Skin of body (tissue), 2 donors: Measurements from ENCODE around the gene SUSD4. TPM values are rescaled to one million over a fixed set of nuclear protein-coding genes. Genes with fewer than 3 reads are reported as not detected.

Source experiments
- DNase-seq: peaks from one replicate; lab custom pipeline; 2025; lab: John Stamatoyannopoulos, UW
- total RNA-seq: library from RNA; depleted of rRNA; stranded (reverse); fragments of >200 nt; gene quantifications from one replicate; pipeline ENCODE4 v1.2.3, GENCODE V29; 2014

Gene SUSD4
- total RNA-seq, 1 donor from 2014 or later = 12.9 TPM

DNA sequence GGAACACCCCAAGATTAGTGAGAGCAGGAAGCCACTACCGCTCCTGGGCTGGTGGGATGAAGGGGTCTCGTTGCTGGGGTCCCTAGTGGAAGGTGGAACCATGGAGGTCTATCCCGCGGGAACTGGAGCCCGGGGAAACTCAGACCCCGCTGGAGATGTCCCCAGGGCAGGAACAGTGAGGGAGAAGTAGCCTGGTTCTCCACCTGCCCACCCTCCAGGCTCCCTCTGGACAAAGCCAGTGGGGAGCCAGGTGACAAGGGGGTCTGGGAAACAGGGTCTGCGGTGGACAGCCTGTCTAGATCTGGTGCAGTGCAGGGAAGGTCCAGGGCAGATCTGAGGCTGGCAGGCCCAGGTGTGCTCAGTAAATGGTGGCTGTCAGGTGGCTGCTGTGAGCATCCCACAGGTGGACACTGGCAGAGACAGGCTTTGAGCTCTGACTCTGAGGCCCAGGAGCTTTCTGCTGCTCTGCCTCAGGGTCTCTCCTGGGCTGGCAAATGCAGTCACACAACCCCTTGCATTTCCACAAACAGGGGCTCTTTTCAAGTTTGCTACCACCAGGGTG, 132.9 kb downstream of the SUSD4 start:
- DNase-seq = no peak

DNA sequence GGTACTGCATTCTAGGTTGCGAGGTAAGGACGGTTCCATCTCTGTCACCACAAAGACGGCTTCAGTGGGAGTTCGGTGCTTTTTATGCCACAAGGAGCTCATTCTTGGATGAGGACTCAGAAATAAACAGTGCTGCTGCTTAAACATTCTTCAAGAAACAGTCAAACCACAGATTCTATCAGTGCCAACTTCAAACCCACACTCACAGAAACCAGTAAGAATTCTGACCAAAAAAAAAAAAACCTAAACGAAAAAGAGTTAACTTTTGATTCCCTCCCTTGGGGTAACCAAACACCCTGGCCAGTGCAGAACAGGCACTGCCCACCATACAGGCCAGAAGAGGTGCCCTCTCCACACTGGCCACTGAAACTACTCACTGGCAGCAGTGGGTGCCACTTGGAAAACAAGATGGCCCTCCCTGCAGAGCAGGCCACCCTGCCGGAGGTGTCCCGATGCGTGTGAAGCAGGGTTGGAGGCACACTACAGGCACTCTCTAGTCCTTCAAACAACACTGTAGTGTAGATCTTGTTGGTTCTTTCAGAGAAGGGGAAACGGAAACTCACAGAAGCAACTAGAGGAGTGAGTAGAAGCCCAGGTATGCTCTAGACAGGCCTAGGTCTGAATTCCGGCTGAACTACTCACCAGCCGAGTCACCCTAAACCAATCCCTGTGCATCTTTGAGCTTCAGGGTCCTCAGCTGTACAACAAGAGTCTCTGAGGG, 133.7 kb downstream of the SUSD4 start:
- DNase-seq = no peak

DNA sequence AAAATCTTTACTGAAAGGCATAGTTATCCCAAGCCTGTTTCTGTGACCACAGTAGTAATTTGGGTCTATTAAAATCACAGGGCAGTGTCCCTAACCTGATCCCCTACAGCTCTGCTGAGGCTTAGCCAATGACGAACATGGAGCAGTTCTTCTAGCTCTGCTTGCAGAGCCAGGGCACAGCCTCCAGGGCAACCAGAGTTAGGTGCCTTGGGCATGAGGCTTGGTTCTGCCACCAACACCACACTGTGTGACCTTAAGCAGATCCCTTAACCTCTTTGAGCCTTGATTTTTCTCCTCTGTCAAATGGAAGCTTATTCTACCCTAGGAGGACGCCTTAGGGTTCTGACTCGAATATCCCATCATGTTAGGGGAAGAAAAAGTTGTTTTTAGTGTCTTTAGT, 134.2 kb downstream of the SUSD4 start:
- DNase-seq = no peak

GRCh38 chr1:223228931-223229528, 134.9 kb downstream of the SUSD4 start:
- DNase-seq = no peak

DNA sequence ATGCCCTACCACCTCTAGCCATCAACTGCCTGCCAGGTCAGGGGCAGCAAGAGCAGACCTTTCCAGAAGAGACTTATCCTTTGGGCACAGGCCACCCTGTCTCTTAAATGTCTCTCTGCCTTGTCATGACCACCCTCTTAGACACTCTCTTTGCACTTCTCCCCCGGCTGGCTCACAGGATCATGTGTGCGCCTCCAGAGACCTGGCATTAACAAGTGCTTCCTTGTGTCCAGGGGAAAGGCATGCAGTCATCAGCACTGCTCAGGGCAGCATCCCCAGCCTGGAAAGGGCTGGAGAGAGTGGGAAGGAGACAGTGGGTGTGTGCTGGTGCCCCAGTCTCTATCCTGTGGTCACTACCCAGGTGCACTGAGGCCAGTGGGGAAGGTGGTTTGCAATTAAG, 135.8 kb downstream of the SUSD4 start:
- no peak for DNase-seq

- no peak for DNase-seq
Observed at GRCh38 chr1:223227486-223228196, 136.3 kb downstream of the SUSD4 start.

DNA sequence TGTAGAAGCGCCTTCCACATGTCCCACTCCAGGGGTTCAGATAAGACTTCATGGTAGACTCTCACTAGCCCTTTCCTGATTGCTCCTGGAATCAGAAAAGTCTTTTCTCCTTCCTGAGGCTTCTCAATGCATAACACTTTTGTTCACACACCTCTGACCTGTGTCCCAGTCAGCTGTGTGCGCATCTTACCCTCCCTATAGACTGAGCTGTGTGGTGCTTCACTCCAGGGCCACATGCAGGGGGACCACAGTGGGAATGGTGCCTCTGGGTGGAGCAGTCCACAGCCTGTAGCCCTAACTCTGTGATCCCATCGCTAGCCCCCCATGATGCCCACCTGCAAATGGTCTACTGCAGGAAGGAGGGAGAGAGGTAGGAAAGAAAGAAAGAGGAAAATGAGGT, 136.9 kb downstream of the SUSD4 start:
- DNase-seq = no peak

DNA sequence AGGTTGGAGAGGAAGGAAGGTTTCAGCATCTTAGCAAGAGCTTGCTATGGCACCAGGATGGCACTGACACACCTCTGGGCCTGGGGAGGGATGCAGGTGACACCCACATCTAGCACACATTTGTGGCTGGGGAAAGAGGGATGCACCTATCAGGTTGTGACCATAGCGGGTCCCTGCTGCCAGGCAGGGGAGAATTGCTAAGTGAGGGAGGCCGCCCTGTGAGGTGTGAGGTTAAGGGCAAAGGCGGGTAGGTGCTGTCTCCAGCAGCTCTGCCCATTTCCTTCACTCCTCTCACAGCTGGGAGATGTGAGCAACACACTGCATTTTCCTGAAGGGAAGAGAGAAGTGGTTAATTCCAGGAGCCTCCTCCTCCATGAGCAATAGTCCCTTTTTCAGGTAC, 137.7 kb downstream of the SUSD4 start:
- DNase-seq = no peak

DNA sequence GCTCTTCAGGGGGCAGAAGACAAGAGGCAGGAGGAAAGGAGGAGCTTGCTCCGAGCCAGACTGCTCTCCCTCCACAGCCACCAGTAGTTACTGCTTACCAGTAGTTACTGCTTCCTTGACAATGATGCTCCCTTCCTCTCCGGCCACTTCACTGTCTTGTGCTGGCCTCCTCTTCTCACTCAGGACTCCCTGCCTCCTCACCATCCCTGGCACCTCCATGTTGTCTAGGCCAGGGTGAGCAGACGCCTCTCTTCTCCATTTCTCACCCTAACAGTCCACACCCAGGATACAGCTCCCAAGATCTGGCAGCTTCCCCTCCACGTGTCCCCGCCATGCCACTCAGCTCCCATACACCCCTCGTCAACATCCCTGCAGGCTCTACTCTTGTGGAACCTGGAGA, 138.5 kb downstream of the SUSD4 start:
- no peak for DNase-seq

DNA sequence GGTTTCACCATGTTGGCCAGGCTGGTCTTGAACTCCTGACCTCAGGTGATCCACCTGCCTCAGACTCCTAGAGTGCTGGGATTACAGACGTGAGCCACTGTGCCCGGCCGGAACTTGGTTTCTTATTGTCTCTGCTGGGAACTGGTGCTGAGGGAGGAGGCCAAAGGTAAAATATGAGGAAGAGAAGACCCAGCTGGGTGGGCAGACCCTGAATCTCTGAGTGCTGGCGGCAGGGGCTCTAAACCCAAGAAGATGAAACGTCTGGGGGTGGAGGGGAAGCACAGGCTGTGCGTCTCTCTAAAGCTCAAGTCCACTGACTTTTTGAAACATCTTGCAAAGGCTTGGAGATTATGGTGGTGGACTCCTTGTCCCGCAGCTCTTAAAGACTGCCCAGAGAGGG, 138.9 kb downstream of the SUSD4 start:
- DNase-seq = no peak

GRCh38 chr1:223224465-223224864, 139.5 kb downstream of the SUSD4 start:
- no peak for DNase-seq

DNA sequence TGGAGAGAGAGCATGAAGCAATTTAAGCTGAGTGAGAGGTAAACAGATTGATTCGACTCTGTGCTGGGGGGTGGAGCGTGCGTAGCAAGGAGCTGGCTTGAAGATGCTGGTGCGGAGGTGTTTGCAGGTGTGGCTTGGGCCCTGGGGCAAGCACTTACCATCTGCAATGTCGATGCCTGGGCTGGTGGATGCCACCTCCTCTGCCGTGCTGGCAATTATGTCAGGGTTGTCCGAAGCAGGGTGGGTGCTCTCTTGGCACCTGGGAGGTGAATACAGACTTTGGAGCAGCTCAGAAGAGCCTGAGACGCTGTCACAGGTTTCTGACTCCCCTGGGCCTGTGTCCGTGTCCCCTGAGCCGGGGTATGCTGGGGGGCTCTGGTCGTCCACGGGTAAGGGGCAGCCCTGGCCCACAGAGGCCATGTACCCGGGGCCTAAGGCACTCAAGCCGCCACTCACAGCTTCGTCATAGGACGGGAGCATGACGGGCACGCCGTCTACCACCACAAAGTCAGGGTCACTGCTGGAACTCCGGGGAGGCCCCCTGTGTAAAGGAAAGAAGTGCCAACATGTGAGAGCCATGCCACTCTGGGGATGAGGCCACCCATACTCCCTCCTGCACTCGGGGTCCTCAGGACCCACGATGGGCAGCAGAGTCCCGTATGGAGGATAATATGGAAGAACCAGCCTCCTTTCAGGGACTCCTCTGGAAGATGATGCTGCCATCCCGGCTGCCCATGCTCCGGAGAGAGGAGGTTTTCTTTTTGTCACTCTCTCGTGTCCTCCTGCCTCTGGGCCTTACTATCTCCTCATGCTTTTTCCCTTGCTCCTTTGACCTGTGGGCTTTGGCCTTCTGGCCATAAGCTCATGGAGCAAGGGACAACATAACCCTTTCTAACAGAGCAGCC, 140.6 kb downstream of the SUSD4 start:
- no peak for DNase-seq

DNA sequence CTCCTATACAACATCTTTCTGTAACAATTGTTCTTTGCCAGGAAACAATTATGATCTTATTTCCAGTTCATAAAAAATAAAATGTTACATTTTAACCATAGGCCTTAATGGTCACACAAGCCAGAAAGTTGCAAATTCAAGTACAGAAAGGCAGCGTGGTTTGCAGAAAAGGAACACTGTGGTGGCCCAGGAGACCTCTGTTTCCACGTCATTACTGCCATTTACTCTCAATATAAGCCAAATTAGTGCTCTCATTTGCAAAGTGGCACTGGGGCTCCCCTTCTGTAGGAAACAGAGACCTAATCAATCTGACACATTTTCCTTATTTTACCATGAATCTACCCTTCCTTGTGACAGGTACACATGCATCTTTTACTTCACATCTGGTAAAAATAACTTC, 141.6 kb downstream of the SUSD4 start:
- DNase-seq = no peak

GRCh38 chr1:223221686-223222085, 142.3 kb downstream of the SUSD4 start:
- no peak for DNase-seq

- no peak for DNase-seq
Observed at GRCh38 chr1:223219846-223220610, 143.9 kb downstream of the SUSD4 start.

GRCh38 chr1:223219318-223219635, 144.7 kb downstream of the SUSD4 start:
- DNase-seq = no peak

DNA sequence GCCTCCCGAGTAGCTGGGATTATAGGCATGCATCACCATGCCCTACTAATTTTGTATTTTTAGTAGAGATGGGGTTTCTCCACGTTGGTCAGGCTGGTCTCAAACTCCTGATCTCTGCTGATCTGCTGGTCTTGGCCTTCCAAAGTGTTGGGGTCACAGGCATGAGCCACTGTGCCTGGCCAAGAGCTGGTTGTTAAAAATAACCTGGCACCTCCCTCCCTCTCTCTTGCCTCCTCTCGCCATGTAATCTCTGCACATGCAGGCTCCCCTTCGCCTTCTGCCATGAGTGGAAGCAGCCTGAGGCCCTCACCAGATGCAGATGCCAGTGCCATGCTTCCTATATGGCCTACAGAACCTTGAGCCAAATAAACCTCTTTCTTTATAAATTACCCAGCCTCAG, 146.2 kb downstream of the SUSD4 start:
- no peak for DNase-seq

DNA sequence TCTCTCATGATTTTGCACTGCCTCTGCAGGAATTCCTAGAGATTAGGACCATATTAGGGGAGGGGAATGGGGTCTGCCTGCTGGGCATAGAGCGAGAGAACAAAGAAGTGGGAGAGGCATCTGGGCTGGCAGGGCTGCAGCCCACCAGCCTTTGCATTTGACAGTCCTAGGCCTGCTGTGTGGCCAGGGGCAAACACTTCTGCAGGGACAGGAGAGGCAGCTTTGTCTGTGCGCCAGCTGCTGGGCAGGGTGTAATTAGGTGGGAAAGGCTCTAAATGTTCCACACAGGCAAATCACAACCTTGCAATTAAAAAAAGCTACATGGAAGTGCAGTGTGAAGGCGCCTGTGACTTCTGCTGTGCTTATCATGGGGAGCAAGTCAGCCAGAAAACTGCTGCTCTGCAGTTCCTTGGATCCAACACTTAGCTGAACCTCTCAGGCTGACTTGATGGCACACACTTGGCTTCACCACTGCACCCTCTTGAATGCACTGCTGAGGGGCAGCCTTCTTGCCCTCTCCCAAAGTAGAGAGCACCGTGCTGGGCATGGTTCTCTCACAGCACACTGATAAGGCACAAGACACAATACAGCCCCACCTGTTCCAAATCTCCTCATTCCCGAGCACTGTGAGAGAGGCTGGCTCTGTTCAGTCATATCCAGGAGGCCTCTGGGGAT, 147.3 kb downstream of the SUSD4 start:
- no peak for DNase-seq

GRCh38 chr1:223216074-223216473, 147.9 kb downstream of the SUSD4 start:
- DNase-seq = no peak

DNA sequence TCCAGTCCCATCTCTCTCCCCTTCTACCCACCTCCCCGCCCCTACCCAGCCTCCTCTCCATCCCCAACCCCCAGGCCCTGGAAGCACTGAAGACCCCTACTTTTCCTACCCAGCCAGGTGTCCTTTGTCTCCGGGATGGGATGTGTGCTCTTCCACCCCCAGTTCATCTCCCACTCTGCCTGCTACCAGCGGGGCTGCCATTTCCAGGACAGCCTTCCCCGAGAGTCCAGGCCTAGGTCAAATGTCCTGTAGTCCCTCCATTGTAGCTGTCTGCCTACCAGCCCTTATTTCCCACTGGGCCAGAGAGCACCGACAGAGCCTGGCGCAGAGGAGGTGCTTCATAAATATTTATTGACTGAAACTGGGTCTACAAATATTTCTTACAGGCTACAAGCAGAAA, 148.9 kb downstream of the SUSD4 start:
- DNase-seq = no peak
